A549 (cell line): ENCODE measurements around the gene VASH2. TPM values are rescaled to one million over a fixed set of nuclear protein-coding genes. Genes with fewer than 3 reads are reported as not detected.

Experiments used
- ATAC-seq, 2 experiments: fragments of 200-7000 bp in 1 of 2; fragments of >200 bp in 1 of 2; cut with Nextera tagmentation in 1 of 2; cut with Tn5 transposase in 1 of 2; 3 replicates each; pipeline versions ENCODE4 v1.8.0 to v1.9.1; 2018 to 2020; ENCODE audit warnings: mild to moderate bottlenecking in 1 of 2, moderate library complexity in 1 of 2
- CTCF ChIA-PET: fragments of 300-600 bp; sonication (Branson Sonifier 250); formaldehyde crosslinking; extraction: SDS; loops from one replicate; lab custom pipeline; 2021; ENCODE audit warnings: antibody characterized with exemption, inconsistent platforms; lab: Yijun Ruan, JAX
- POLR2A ChIA-PET: fragments of 350-600 bp; formaldehyde crosslinking; extraction: SDS; loops from one replicate; lab custom pipeline; 2021; ENCODE audit warnings: antibody characterized with exemption, inconsistent platforms; lab: Yijun Ruan, JAX
- DNase-seq, 2 experiments: peaks; one replicate each; pipeline versions ENCODE4 v3.0.0 to v3.0.0-alpha.2; 2011 to 2016; ENCODE audit warnings: low read depth in 1 of 2, low spot score in 1 of 2
- FAIRE-seq: peaks from 2 replicates; lab custom pipeline; 2011; peaks lifted over from hg19 to GRCh38; lab: Jason Lieb, UNC
- H3K27ac ChIP-seq, 2 experiments: fragments of >200 bp; sonication (Bioruptor Twin); formaldehyde crosslinking; 3 replicates each; pipeline ENCODE4 v1.5.1; 2016 to 2017
- H3K4me1 ChIP-seq: fragments of >200 bp; sonication (Bioruptor Twin); formaldehyde crosslinking; 3 replicates; pipeline ENCODE4 v1.6.1; 2016
- H3K4me2 ChIP-seq: fragments of >200 bp; sonication (Bioruptor Twin); formaldehyde crosslinking; 3 replicates; pipeline ENCODE4 v1.6.1; 2016
- H3K4me3 ChIP-seq: fragments of >200 bp; sonication (Bioruptor Twin); formaldehyde crosslinking; 3 replicates; pipeline ENCODE4 v1.5.1; 2016
- H3K9me3 ChIP-seq: fragments of >200 bp; sonication (Bioruptor Twin); formaldehyde crosslinking; 3 replicates; pipeline ENCODE4 v1.6.1; 2016
- BHLHE40 ChIP-seq: IDR thresholded peaks from 2 replicates; pipeline ENCODE4 v1.6.1; 2012; ENCODE audit warnings: low read depth, low read length, inconsistent platforms
- E2F6 ChIP-seq: IDR thresholded peaks from 2 replicates; pipeline ENCODE4 v1.6.1; 2012; ENCODE audit warnings: low read depth, borderline replicate concordance
- HEYL ChIP-seq: fragments of 250-450 bp; sonication (Bioruptor Pico); IDR thresholded peaks from 2 replicates; pipeline ENCODE4 v1.8.0; 2021; ENCODE audit warnings: mild to moderate bottlenecking, moderate library complexity
- HMGXB4 ChIP-seq: fragments of 250-450 bp; sonication (Bioruptor Pico); IDR thresholded peaks from 2 replicates; pipeline ENCODE4 v1.5.0; 2021; ENCODE audit warnings: mild to moderate bottlenecking, moderate library complexity, borderline replicate concordance
- HOXA7 ChIP-seq: fragments of 250-450 bp; sonication (Bioruptor Pico); IDR thresholded peaks from 2 replicates; pipeline ENCODE4 v1.5.0; 2020; ENCODE audit warnings: mild to moderate bottlenecking, moderate library complexity
- HOXB13 ChIP-seq: fragments of 250-450 bp; sonication (Bioruptor Pico); IDR thresholded peaks from 2 replicates; pipeline ENCODE4 v1.5.0; 2020; ENCODE audit warnings: low read depth, mild to moderate bottlenecking, moderate library complexity
- HOXB5 ChIP-seq: fragments of 250-450 bp; sonication (Bioruptor Pico); IDR thresholded peaks from 2 replicates; pipeline ENCODE4 v1.5.0; 2020; ENCODE audit warnings: mild to moderate bottlenecking, moderate library complexity
- KDM5A ChIP-seq: fragments of 200-600 bp; sonication (generic); IDR thresholded peaks from 2 replicates; pipeline ENCODE4 v1.6.1; 2016; ENCODE audit warnings: antibody characterized with exemption, mild to moderate bottlenecking
- MAFK ChIP-seq: fragments of 450-650 bp; IDR thresholded peaks from 2 replicates; pipeline ENCODE4 v1.6.1; 2014; ENCODE audit not compliant: partially characterized antibody
- MAX ChIP-seq: IDR thresholded peaks from 2 replicates; pipeline ENCODE4 v1.6.1; 2012
- NFE2L2 ChIP-seq: fragments of 150-350 bp; conservative IDR thresholded peaks from 2 replicates; pipeline ENCODE4 v1.6.1; 2014; ENCODE audit warnings: low read length
- NPAS2 ChIP-seq: fragments of 250-450 bp; sonication (Bioruptor Pico); IDR thresholded peaks from 2 replicates; pipeline ENCODE4 v1.8.0; 2022; ENCODE audit warnings: mild to moderate bottlenecking, moderate library complexity, borderline replicate concordance
- RNF2 ChIP-seq: fragments of 200-600 bp; sonication (generic); IDR thresholded peaks from 2 replicates; pipeline ENCODE4 v1.6.1; 2016; ENCODE audit warnings: low read depth, mild to moderate bottlenecking, antibody characterized with exemption, moderate library complexity, borderline replicate concordance
- ZC3H11A ChIP-seq: fragments of 450-650 bp; IDR thresholded peaks from 2 replicates; pipeline ENCODE4 v1.6.1; 2014; ENCODE audit warnings: antibody characterized with exemption, mild to moderate bottlenecking
- ZFP36 ChIP-seq: fragments of 450-650 bp; IDR thresholded peaks from 2 replicates; pipeline ENCODE4 v1.6.1; 2014; ENCODE audit warnings: borderline replicate concordance; ENCODE audit not compliant: partially characterized antibody
- ZSCAN20 ChIP-seq: fragments of 250-450 bp; sonication (Bioruptor Pico); IDR thresholded peaks from 2 replicates; pipeline ENCODE4 v1.8.0; 2022; ENCODE audit warnings: mild to moderate bottlenecking, moderate library complexity
- WGBS: methylation state at CpG from one replicate; pipeline ENCODE4 v1.1.6; 2017; ENCODE audit errors: missing lambda C conversion rate; 5-methylcytosine and 5-hydroxymethylcytosine counted together
- polyA minus RNA-seq: library from RNA; depleted of rRNA, polyadenylated mRNA; stranded (reverse); fragments of >200 nt; gene quantifications from 2 replicates; pipeline ENCODE4 v1.2.3, GENCODE V29; 2011; rRNA and poly(A)+ RNA removed
- polyA plus RNA-seq, 4 experiments: library from polyadenylated mRNA; depleted of rRNA in 3 of 4; stranded (reverse); fragments of >200 nt; fragmentation: RNase III in 1 of 4; extraction: RNeasy Plus Mini Kit Qiagen cat#74134 plus additional on column Dnase treatment in 1 of 4; gene quantifications; 2 replicates in 3 of 4; 3 replicates in 1 of 4; pipeline ENCODE4 v1.2.3, GENCODE V29; 2011 to 2017
- TF ChIP-seq, protein P1 (sequence below): fragments of >200 bp; sonication (Bioruptor Twin); formaldehyde crosslinking; IDR thresholded peaks from 3 replicates; pipeline ENCODE4 v1.5.1; 2016
- TF ChIP-seq, protein P2 (sequence below): fragments of 150-350 bp; IDR thresholded peaks from 2 replicates; pipeline ENCODE4 v1.6.1; 2014; ENCODE audit warnings: low read depth, mild to moderate bottlenecking, low read length
- TF ChIP-seq, protein P3 (sequence below): fragments of 450-650 bp; IDR thresholded peaks from 2 replicates; pipeline ENCODE4 v1.6.1; 2014; ENCODE audit warnings: antibody characterized with exemption

Gene VASH2
- polyA plus RNA-seq (2011; rRNA removed), result 3.4 and 6.5 TPM in 2 replicates
- polyA plus RNA-seq (2012; cell fraction: cytosol; rRNA removed), result 1.5 and 2.4 TPM in 2 replicates
- polyA plus RNA-seq (2012; cell fraction: nucleus; rRNA removed), result 1.2 and 1.6 TPM in 2 replicates
- 3.0 to 4.7 TPM (median 3.3 TPM) in 3 replicates for polyA plus RNA-seq (2017; fragmentation: RNase III; extraction: RNeasy Plus Mini Kit Qiagen cat#74134 plus additional on column Dnase treatment)
- 5.1 and 7.3 TPM in 2 replicates for polyA minus RNA-seq

- TF ChIP-seq E2F6 (peak; percentile 88), HMGXB4 (no peak), ZSCAN20 (CRISPR knock-in tag) (no peak), ZC3H11A (no peak), NPAS2 (no peak), MAX (peak; percentile 70), BHLHE40 (no peak)
- TF ChIP-seq, protein P1, sequence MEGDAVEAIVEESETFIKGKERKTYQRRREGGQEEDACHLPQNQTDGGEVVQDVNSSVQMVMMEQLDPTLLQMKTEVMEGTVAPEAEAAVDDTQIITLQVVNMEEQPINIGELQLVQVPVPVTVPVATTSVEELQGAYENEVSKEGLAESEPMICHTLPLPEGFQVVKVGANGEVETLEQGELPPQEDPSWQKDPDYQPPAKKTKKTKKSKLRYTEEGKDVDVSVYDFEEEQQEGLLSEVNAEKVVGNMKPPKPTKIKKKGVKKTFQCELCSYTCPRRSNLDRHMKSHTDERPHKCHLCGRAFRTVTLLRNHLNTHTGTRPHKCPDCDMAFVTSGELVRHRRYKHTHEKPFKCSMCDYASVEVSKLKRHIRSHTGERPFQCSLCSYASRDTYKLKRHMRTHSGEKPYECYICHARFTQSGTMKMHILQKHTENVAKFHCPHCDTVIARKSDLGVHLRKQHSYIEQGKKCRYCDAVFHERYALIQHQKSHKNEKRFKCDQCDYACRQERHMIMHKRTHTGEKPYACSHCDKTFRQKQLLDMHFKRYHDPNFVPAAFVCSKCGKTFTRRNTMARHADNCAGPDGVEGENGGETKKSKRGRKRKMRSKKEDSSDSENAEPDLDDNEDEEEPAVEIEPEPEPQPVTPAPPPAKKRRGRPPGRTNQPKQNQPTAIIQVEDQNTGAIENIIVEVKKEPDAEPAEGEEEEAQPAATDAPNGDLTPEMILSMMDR, result no peak
- POLR2A ChIA-PET, result no interaction called here
- FAIRE-seq, result no peak
Measured at GRCh38 chr1:212950243-212951125, at the start of gene VASH2. TSS of gene VASH2 (plus strand) at chr1:212950541. CDS start at chr1:212951543, 1,002 bp downstream.

DNA sequence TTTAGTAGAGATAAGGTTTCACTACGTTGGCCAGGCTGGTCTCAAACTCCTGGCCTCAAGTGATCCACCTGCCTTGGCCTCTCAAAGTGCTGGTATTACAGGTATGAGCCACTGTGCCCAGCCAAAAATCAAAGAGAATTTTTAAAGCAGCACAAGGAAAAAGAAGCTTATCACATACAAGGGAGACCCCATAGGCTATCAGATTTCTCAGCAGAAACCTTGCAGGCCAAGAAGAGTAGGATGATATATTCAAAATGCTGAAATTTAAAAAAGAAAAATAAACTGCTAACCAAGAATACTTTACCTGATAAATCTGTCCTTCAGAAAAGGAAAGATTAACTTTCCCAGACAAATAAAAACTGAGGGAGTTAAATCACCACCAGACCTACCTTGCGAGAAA is 49.1 kb upstream of the VASH2 start:
- Histone ChIP-seq H3K27ac (no peak overlapping the region), H3K4me3 (no peak overlapping the region), H3K4me2 (no peak overlapping the region), H3K4me1 (no peaks in the 10 kb centered on the region), H3K9me3 (peaks cover 44% of the 10 kb centered on the region)
- FAIRE-seq (no peak), DNase-seq (no peak), ATAC-seq (no peak)
- ChIA-PET CTCF (interaction anchor here (0.5 to 1.1 kb wide), 5 partner anchors 8 to 353 kb away, joined by 3 to 5 read pairs (median 3); partner anchors contain the start of gene FLVCR1), POLR2A (no interaction called here)
- TF ChIP-seq MAFK (no peak), KDM5A (no peak), HOXB13 (no peak), HOXB5 (CRISPR knock-in tag) (no peak), HEYL (CRISPR knock-in tag) (no peak), NPAS2 (no peak), HOXA7 (no peak), MAX (no peak), RNF2 (no peak), NFE2L2 (no peak), ZFP36 (no peak)
- TF ChIP-seq, protein P2, sequence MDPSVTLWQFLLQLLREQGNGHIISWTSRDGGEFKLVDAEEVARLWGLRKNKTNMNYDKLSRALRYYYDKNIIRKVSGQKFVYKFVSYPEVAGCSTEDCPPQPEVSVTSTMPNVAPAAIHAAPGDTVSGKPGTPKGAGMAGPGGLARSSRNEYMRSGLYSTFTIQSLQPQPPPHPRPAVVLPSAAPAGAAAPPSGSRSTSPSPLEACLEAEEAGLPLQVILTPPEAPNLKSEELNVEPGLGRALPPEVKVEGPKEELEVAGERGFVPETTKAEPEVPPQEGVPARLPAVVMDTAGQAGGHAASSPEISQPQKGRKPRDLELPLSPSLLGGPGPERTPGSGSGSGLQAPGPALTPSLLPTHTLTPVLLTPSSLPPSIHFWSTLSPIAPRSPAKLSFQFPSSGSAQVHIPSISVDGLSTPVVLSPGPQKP, result no peak
- TF ChIP-seq, protein P3, sequence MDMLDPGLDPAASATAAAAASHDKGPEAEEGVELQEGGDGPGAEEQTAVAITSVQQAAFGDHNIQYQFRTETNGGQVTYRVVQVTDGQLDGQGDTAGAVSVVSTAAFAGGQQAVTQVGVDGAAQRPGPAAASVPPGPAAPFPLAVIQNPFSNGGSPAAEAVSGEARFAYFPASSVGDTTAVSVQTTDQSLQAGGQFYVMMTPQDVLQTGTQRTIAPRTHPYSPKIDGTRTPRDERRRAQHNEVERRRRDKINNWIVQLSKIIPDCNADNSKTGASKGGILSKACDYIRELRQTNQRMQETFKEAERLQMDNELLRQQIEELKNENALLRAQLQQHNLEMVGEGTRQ, result no peak
- whole genome bisulfite sequencing, result 61% methylated on average over 2 of the region's 2 CpGs

More at GRCh38 chr1:212950243-212951125, at the start of gene VASH2:
- CTCF ChIA-PET, result interaction anchor here (0.9 to 1.3 kb wide), 6 partner anchors 9 to 251 kb away, joined by 3 to 4 read pairs (median 4); partner anchors contain the start of gene BATF3
- Histone ChIP-seq H3K4me1 (peaks cover 7% of the 10 kb centered on the region; the same call in 1 of the 3 replicates), H3K9me3 (no peaks in the 10 kb centered on the region), H3K4me3 (peak within 1 kb of the TSS; percentile 61), H3K4me2 (peak within 1 kb of the TSS; percentile 93), H3K27ac (peak within 1 kb of the TSS; percentile 59 to 86)
- WGBS, result 39% methylated on average over 54 of the region's 61 CpGs
- peak; percentile 71 to 86 for DNase-seq
- peak; percentile 98 to 100 for ATAC-seq
